ENCODE data around the gene ACTMAP.

The ACTMAP gene

DNA sequence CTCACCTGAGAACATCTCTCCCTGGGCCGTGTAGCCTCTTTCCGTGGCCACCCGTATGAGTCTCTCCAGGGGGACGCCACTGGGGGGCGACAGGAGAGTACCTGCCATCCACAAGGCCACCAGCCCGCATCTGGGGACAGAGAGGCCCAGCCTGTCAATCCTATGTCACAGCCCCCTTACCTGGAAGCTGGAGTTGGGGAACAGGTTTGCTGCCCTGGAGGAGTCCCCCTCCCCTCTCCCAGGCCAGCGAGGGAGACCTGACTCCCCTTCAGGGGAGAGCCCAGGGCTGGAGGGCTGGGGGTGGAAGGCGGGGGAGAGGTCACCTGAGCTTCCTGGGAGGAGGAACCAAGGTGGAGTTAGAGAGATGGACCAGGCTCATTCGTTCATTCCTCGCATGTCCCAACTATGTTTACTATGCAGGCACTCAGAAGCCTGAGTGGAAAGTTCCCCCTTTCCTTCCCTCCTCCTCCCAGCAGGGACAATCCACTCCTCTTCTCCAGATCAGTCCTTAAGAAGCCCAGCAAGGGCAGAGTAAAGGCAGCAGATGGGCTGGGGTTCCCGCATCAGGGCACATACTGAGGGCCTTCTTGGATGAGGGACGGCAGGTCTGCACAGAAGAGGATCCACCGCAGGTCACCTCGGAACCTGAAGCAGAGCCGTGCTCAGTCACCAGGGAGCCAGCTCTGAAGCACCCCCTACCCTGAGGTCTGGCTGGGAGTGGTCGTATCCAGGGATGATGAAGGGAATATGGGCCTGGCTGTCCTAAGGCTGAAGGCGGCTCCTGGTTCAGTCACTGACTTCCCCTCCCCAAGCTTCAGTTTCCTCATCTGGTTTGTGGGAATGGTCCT, 5.5 kb downstream of the ACTMAP start:
- peak in 1 of 2 experiments; percentile 60 for DNase-seq (ENCODE audit: low read depth in 1 of 2, low spot score in 1 of 2)
- in situ Hi-C loops (cut with HindIII; ENCODE audit: low pct_unique_long_range_greater_than_20kb, low sequenced_read_pairs): no loop called here
- no peak for TF ChIP-seq JUND (IDR thresholded peaks at IDR 0.05; ENCODE audit: low read depth)

DNA sequence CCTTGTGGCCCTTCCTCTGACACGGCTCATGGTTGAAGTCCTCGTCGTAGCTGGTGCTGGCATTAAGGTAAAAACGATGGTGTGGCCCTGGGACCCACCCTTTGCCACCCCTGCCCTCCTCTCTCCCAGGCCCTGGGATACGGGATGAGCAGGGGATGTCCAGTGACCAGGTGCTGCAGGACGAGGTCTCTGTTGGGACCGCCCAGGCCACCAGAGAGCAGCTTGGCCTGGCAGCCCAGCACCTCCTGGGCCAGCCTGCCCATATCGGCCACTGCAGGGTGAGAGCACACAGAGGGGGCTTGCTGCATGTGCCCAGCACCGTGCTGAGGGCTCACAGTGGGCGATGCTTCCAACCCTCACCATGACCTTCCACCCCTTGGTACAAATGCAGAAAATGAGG, 6.4 kb downstream of the ACTMAP start:
- in situ Hi-C loops (cut with HindIII; ENCODE audit: low pct_unique_long_range_greater_than_20kb, low sequenced_read_pairs): no loop called here
- no peak for TF ChIP-seq JUND (IDR thresholded peaks at IDR 0.05; ENCODE audit: low read depth)

DNA sequence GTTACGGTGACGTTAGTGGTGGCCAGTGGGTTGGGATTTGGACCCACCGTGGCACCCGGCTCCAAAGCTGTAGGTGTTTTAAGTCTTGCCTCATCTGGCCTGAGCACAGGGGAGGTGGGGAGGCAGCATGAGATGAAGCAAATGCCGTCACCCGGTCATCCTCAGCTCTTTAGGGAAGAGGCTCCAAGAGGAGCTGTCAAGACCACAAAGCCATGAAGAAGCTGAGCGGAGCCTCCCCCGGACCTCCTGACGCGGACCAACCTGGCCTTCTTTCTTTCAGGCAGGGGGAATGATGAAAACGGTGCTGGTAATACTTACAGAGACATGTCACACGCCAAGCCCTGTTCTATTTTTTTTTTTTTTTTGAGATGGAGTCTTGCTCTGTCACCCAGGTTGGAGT, 7.4 kb downstream of the ACTMAP start:
- in situ Hi-C loops (cut with HindIII; ENCODE audit: low pct_unique_long_range_greater_than_20kb, low sequenced_read_pairs): no loop called here
- TF ChIP-seq JUND (IDR thresholded peaks at IDR 0.05; ENCODE audit: low read depth): no peak

More for the DNA sequence above, 6.4 kb downstream of the ACTMAP start:
- no peak for DNase-seq (ENCODE audit: low read depth in 1 of 2, low spot score in 1 of 2)

DNA sequence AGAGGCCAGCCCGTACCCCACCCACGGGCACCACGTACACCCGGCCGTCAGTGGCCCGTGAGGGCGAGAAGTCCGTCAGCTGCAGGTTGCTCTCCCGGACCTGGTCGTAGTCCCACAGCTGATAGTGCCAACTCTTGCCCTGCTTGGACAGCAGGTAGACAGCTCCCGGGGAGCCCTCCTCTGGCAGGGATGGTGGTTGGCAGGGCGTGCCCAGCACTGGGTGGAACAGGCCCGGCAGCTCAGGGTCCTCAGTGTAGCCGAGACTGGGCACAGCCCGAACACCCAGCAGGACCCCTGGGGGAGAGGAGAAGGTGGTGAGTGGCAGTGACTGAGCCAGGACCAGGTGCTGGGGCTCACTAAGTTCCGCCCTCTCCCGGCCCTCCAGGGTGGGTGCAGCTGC, 7.8 kb downstream of the ACTMAP start:
- DNase-seq (ENCODE audit: low read depth in 1 of 2, low spot score in 1 of 2): no peak
- no peak for TF ChIP-seq JUND (IDR thresholded peaks at IDR 0.05; ENCODE audit: low read depth)
- in situ Hi-C loops (cut with HindIII; ENCODE audit: low pct_unique_long_range_greater_than_20kb, low sequenced_read_pairs): no loop called here

More for the DNA sequence above, 7.4 kb downstream of the ACTMAP start:
- DNase-seq (ENCODE audit: low read depth in 1 of 2, low spot score in 1 of 2): no peak

DNA sequence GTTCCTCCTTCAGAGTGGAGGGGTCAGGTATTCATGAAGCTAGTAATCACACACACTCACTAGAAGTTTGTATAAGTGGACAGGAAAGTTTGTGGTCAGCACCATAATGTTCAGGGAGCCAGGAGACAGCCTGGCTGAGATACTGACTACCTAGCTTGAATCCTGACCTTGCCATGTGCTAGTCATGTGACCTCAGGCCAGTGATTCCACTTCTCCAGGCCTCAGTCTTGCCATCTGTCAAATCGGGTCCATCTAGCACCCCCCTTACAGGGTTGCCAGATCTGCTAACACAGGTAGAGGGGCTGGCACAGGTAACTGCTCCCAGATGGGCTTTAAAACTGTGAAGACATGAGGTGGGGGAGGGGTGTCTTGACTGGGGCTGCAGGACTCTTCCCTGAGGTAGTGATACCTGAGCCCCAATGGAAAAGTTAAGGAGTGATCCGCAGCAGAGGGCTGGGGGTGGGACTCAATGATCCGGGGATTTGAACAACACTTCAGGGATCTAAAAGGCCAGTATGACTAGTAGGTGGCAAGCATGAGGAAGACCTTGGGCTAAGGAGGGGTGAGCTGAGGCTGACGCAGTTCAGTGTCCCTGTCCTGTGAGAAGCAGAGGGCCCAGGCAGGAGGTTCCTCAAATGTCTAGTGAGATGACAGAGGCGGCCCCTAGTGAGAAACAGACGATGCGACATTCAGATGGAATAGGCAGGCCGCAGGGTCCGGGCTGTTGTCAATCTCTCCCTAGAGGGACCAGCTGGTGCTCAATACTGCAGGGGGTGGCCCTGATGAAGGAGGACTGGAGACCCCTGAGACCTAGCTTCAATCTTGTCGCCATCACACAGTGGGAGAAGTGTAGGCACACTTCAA, 8.5 kb downstream of the ACTMAP start:
- in situ Hi-C loops (cut with HindIII; ENCODE audit: low pct_unique_long_range_greater_than_20kb, low sequenced_read_pairs): no loop called here
- DNase-seq (ENCODE audit: low read depth in 1 of 2, low spot score in 1 of 2): no peak
- no peak for TF ChIP-seq JUND (IDR thresholded peaks at IDR 0.05; ENCODE audit: low read depth)

DNA sequence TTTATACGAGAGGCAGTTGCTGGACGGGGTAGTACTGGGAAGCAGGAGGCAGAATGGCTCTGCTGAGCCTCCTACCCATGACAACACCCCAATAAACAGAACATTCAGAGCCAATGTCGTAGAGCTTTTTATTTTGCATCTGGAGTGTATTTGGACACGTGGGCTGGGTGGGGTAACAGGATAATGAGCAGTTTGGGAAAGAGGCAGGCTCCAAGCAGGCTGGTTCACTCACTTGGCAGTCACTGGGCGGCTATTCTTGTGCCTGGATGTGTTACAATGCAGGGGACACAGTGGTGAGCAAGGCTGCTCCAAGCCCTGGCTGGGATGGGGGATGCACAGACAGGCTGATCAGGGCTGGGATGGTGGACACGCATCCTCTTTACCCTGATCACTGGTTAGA, 9.5 kb downstream of the ACTMAP start:
- in situ Hi-C loops (cut with HindIII; ENCODE audit: low pct_unique_long_range_greater_than_20kb, low sequenced_read_pairs): no loop called here
- DNase-seq (ENCODE audit: low read depth in 1 of 2, low spot score in 1 of 2): no peak
- no peak for TF ChIP-seq JUND (IDR thresholded peaks at IDR 0.05; ENCODE audit: low read depth)

DNA sequence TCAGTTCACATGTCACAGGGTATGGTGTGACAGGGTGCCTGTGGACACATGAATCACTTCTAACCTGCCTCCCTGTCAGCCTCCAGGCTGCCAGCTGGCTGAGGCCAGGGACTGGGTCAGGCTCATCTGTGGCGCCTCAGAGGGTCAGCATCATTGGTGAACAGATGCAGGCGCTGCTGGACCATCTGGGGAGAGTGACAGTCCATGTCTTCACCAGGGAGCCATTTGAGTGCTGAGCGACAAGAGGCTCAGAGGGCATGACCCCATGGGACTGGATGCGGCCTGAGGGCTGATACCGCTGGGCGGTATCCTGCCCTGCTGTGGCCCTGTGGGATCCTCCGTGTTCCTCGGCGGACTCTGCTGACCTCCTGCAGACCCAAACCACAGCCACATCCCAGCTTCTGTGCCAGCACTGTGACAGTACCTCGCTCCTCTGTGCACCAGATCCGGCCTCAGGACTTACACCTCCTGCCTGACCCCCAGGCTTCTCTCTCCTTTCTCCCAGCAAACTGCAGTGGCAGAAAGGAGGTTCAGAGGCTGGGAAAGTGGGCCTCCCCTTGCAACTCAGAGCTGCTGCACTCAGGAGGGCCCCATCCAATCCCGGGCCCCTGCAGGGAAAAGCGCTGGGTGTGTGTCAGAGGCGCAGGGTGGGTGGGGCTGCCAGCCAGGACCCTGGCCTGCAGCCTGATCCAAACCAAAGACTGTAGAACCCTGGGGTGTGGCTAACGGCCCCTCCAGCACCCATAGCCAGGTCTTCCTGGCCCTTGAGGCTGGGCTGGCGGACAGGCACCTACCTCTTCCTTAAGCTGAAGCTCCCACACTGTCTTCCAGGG, 10.2 kb downstream of the ACTMAP start:
- no peak for TF ChIP-seq JUND (IDR thresholded peaks at IDR 0.05; ENCODE audit: low read depth)
- in situ Hi-C loops (cut with HindIII; ENCODE audit: low pct_unique_long_range_greater_than_20kb, low sequenced_read_pairs): no loop called here
- no peak for DNase-seq (ENCODE audit: low read depth in 1 of 2, low spot score in 1 of 2)

DNA sequence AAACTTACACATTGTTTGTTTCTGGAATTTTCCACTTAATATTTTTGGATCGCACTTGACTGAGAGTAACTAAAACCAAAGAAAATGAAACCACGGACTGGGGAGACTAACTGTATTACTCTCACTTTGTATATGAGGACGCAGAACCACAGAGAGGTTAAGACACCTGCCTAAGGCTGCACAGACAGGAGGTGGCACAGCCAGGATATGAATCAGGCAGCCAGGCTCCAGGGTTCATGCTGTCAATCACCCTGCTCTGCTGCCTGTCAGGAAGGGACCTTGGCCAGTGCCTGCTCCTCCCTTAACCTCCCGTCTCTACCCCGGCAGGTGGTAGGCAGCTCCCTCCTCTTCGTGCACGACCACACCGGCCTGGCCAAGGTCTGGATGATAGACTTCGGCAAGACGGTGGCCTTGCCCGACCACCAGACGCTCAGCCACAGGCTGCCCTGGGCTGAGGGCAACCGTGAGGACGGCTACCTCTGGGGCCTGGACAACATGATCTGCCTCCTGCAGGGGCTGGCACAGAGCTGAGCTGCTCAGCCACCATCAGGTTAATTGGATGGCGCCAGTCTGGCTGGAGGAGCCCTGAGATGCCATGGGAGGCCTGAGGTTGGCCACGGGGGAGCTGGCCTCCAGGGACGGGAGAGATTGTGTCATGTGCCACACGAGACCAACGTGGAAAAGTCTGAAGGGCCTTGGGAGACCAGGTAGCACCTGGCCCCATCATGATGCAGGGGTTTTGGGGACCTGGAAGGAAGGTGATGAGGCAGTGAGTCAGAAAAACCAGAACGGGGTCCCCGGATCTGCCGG, 11.0 kb downstream of the ACTMAP start:
- no peak for TF ChIP-seq JUND (IDR thresholded peaks at IDR 0.05; ENCODE audit: low read depth)
- in situ Hi-C loops (cut with HindIII; ENCODE audit: low pct_unique_long_range_greater_than_20kb, low sequenced_read_pairs): no loop called here
- DNase-seq (ENCODE audit: low read depth in 1 of 2, low spot score in 1 of 2): no peak

DNA sequence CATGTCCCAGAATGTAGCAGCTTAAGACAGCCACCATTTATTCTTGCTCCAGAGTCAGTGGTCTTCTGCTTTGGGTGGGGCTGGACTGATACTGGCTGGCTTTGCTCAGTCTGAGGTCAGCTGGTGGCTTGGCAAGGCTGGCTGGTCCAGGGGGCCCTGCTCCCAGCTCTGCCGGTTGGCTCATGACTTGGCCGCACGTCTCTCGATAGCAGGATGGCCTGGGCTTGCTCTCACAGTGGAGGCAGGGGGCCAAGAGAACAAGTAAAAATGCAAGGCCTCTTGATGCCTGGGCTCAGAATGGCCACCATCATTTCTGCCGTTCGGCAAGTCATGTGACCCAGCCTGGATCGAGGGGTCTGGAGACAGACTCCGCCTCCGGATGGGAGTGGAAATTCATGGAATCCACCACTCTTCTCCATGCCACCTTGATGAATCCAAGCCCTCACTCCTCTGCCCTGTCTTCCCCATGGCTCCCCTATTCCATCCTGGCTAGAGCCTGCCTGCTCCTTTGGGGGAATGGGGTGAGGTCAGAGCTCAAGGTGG, 13.1 kb downstream of the ACTMAP start:
- in situ Hi-C loops (cut with HindIII; ENCODE audit: low pct_unique_long_range_greater_than_20kb, low sequenced_read_pairs): no loop called here
- DNase-seq (ENCODE audit: low read depth in 1 of 2, low spot score in 1 of 2): no peak
- no peak for TF ChIP-seq JUND (IDR thresholded peaks at IDR 0.05; ENCODE audit: low read depth)

DNA sequence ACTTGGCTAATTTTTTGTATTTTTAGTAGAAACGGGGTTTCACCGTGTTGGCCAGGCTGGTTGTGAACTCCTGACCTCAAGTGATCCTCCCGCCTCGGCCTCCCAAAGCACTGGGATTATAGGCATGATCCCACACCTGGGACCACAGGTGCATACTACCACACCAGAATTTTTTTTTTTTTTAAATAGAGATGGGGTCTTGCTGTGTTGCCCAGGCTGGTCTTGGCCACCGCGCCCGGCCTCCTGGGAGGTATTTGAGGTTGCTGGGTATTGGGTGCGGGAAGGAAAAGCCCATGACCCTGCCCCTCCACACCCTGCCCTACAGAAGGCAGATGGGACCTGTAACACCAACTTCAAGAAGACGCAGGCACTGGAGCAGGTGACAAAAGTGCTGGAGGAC, 13.6 kb downstream of the ACTMAP start:
- TF ChIP-seq JUND (IDR thresholded peaks at IDR 0.05; ENCODE audit: low read depth): no peak
- in situ Hi-C loops (cut with HindIII; ENCODE audit: low pct_unique_long_range_greater_than_20kb, low sequenced_read_pairs): no loop called here
- DNase-seq (ENCODE audit: low read depth in 1 of 2, low spot score in 1 of 2): no peak

DNA sequence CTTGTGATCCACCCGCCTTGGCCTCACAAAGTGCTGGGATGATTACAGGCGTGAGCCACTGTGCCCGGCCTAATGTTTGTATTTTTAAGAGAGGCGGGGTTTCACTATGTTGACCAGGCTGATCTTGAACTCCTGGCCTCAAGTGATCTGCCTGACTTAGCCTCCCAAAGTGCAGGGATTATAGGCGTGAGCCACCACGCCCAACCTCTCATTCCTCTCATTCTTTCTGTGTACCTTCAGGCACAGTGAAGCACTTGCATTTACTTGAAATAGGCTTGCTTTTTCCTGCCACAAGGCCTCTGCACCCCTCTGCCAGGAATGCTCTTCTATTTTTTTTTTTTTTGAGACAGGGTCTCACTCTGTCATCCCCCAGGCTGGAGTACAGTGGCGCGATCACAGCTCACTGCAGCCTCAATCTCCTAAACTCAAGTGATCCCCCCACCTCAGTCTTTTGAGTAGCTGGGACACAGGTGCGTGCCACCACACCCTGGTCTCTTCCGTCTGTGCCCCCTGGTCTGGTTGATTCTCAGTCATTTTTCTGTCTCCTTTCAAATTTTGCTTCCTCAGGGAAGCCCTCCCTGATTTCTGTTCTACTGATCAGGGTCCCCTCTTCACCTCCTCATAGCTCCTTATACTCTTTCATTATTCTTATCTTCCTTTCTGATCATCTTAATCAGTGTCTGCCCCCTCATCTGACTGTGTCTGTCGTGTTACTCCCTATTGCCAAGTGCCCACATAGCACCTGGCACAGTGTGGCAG, 15.1 kb downstream of the ACTMAP start:
- TF ChIP-seq JUND (IDR thresholded peaks at IDR 0.05; ENCODE audit: low read depth): no peak
- in situ Hi-C loops (cut with HindIII; ENCODE audit: low pct_unique_long_range_greater_than_20kb, low sequenced_read_pairs): no loop called here
- no peak for DNase-seq (ENCODE audit: low read depth in 1 of 2, low spot score in 1 of 2)
